Measurements from ENCODE around the gene PDE3A. TPM values are rescaled to one million over a fixed set of nuclear protein-coding genes. Genes with fewer than 3 reads are reported as not detected.

PDE3A gene
- total RNA-seq, 1 donor = 16.2 TPM

- H3K4me3 ChIP-seq (ENCODE audit: low read depth, low read length) = no peak overlapping the region
- DNase-seq (ENCODE audit: low read depth) = no peak
- no peak for TF ChIP-seq CTCF (IDR thresholded peaks at IDR 0.05; ENCODE audit: insufficient read depth, low read length)
These were observed 22.5 kb downstream of the PDE3A start for GRCh38 chr12:20390846-20391245.

- H3K4me3 ChIP-seq (ENCODE audit: low read depth, low read length) = no peak overlapping the region
- no peak for TF ChIP-seq CTCF (IDR thresholded peaks at IDR 0.05; ENCODE audit: insufficient read depth, low read length)
- DNase-seq (ENCODE audit: low read depth) = no peak
These were observed 24.0 kb downstream of the PDE3A start for GRCh38 chr12:20392339-20392738.

DNA sequence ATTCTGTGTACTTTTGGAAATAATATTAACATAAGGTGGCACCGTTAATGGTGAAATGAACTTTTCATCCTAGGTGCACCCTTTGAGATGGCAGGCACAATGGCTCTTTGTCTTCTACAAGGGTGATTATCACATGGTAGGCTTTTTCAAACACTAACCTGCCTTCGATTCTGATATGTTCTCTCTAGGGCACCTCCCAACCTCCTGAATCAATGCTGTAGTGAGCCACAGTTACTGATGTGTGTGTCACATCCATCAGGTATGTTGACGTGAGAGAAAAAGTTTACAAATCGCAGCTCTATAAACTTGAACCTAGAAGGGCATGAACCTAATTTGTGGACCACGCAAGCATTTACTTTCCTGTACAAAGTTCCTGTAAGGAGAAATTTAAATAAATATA lies 25.4 kb downstream of the PDE3A start:
- H3K4me3 ChIP-seq (ENCODE audit: low read depth, low read length) = no peak overlapping the region
- no peak for DNase-seq (ENCODE audit: low read depth)
- no peak for TF ChIP-seq CTCF (IDR thresholded peaks at IDR 0.05; ENCODE audit: insufficient read depth, low read length)

DNA sequence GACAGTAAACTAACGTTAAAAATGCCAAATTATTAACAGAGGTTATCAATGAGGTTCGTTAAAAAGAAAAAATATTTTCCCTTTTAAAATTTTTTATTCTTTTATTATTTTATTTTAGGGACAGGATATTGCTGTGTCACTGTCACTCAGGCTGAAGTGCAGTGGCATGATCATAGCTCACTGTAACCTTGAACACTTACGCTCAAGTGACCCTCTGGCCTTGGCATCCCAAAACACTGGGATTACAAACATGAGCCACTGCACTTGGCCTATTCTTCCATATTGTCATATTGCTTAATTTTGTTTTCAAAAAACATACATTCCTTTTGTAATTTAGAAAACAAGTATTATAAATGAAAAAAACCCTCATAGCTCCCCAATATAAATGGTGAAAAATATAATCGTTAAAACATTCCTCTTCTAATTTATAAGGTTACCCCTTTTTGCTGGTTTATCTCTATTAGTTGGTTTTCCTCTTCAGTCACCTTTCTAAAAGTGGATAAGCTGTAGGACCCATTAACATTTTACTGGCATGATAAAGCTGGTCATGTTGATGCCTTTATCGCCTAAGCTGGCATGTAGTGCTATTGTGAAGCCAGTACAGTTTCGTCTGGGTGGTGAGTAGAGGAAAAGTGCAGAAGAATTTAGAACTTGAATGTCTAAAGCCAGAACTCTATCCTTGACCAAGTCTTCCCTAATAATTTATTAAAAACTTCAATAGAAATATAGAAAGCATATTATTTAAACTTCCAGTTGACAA lies 27.6 kb downstream of the PDE3A start:
- no peak for DNase-seq (ENCODE audit: low read depth)
- no peak for TF ChIP-seq CTCF (IDR thresholded peaks at IDR 0.05; ENCODE audit: insufficient read depth, low read length)
- H3K4me3 ChIP-seq (ENCODE audit: low read depth, low read length) = no peak overlapping the region

GRCh38 chr12:20398686-20399085 lies 30.3 kb downstream of the PDE3A start:
- H3K4me3 ChIP-seq (ENCODE audit: low read depth, low read length) = no peak overlapping the region
- TF ChIP-seq CTCF (IDR thresholded peaks at IDR 0.05; ENCODE audit: insufficient read depth, low read length) = no peak
- DNase-seq (ENCODE audit: low read depth) = no peak

DNA sequence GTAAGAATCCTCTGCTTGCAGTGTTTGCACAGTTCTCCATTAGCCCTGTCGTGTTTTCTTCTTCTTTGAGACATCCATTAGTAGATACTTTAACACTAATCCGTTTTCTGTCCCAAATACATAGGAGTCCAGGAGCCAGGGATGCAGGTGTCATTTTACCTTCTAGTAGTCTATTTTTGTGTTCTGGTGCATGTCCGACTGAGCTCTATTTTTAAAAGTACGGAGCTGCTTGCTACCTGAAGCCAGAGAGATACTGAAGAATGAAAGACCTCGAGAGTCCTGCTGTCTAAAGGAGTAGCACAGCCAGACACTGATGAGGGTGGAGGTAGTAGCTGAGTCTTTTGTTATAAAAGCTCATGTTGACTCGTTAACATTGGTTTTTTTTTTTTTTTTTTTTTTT lies 31.7 kb downstream of the PDE3A start:
- no peak overlapping the region for H3K4me3 ChIP-seq (ENCODE audit: low read depth, low read length)
- DNase-seq (ENCODE audit: low read depth) = no peak
- no peak for TF ChIP-seq CTCF (IDR thresholded peaks at IDR 0.05; ENCODE audit: insufficient read depth, low read length)

DNA sequence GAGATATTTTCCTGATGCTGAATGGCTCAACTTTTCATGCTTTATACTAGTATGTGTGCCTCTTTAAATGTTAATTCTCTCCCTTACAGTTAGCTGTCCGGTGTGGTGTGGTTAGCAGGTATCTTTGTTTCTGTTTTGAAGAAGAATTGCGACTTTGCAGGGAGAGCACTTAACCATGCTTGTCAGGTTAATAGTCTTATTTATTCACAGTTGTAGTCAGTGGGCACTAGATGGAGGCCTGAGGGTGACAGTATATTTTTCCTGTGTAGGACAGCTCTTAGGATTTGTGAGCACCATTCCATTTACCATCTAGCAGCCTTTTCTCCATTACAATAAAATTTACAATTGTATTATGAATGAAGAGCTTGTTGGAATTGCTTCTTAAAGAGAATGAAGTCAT lies 34.9 kb downstream of the PDE3A start:
- no peak for TF ChIP-seq CTCF (IDR thresholded peaks at IDR 0.05; ENCODE audit: insufficient read depth, low read length)
- no peak overlapping the region for H3K4me3 ChIP-seq (ENCODE audit: low read depth, low read length)
- DNase-seq (ENCODE audit: low read depth) = no peak

Measured in fibroblast of the aortic adventitia (primary cell).